Measurements from ENCODE around the gene RAB6A. TPM values are rescaled to one million over a fixed set of nuclear protein-coding genes. Genes with fewer than 3 reads are reported as not detected.

Gene RAB6A
- total and polyA plus RNA-seq, 2 of the 8 experiments (the other 6 are each of a cell fraction or from before 2014, with no cell fraction given), result 24.4 to 88.6 TPM

- Histone ChIP-seq H2BK120ac (replicated peaks; ENCODE audit: low read depth, low read length) (no peak overlapping the region), H3K18ac (ENCODE audit: extremely low read depth, low read length) (peak overlapping the region; percentile 74; the same call in 1 of the 2 replicates), H3K23me2 (ENCODE audit: low read depth, low read length) (peaks cover 3% of the 10 kb centered on the region), H3K4ac (replicated peaks; ENCODE audit: insufficient read length, low read depth, low read length) (no peak overlapping the region), H4K20me1 (replicated peaks in 1 of 2; ENCODE audit: control insufficient read depth in 1 of 2, insufficient read depth in 2 of 2, low read length in 2 of 2) (peaks cover 0 to 3% of the 10 kb centered on the region in 2 experiments), H3K27ac (ENCODE audit: low read depth, low read length) (no peak overlapping the region), H3K4me1 (replicated peaks in 1 of 4; ENCODE audit: control insufficient read depth in 3 of 4, insufficient read depth in 4 of 4, low read length in 3 of 4) (peaks cover 0 to 4% (median 0%) of the 10 kb centered on the region in 4 experiments; a peak in 1 of 7 replicates), H3K27me3 (replicated peaks in 1 of 4; ENCODE audit: control insufficient read depth in 3 of 4, extremely low read depth in 1 of 4, insufficient read depth in 3 of 4, low read length in 3 of 4) (no peaks in the 10 kb centered on the region), H3K9me3 (ENCODE audit: insufficient read depth in 2 of 2, low read depth in 1 of 2, low read length in 1 of 2) (no peaks in the 10 kb centered on the region), H2BK5ac (ENCODE audit: low read depth, low read length) (no peak overlapping the region), H2AK5ac (ENCODE audit: low read depth, low read length) (no peak overlapping the region), H4K8ac (ENCODE audit: extremely low read depth, insufficient read depth, low read length) (no peak overlapping the region), H3K4me2 (ENCODE audit: insufficient read depth in 1 of 2, low read depth in 2 of 2, low read length in 2 of 2) (peak overlapping the region; percentile 61 to 82), H3K14ac (ENCODE audit: insufficient read length) (no peak overlapping the region), H4K5ac (ENCODE audit: insufficient read length, low read depth, low read length) (no peak overlapping the region), H3K23ac (ENCODE audit: insufficient read length) (no peak overlapping the region), H3K56ac (replicated peaks; ENCODE audit: insufficient read length, low read depth, low read length) (no peak overlapping the region), H3K79me2 (ENCODE audit: control insufficient read depth in 1 of 2, insufficient read depth in 2 of 2, low read length in 2 of 2) (peaks cover 10 to 54% of the 10 kb centered on the region in 2 experiments), H2AFZ (ENCODE audit: low read length) (no peak overlapping the region), H4K91ac (replicated peaks; ENCODE audit: insufficient read length, low read length) (no peak overlapping the region), H2BK12ac (ENCODE audit: low read depth, low read length) (no peak overlapping the region), H3K79me1 (ENCODE audit: low read depth, low read length) (0 out of 2 replicates have a peak, but pooled peaks cover 5% of the 10 kb centered on the region), H3K4me3 (ENCODE audit: extremely low read depth in 1 of 4, insufficient read depth in 2 of 4, low read depth in 3 of 4, low read length in 4 of 4) (peak overlapping the region; percentile 92 to 95 (median 94)), H2BK20ac (ENCODE audit: low read length) (no peak overlapping the region), H3K36me3 (ENCODE audit: control insufficient read depth in 2 of 4, insufficient read depth in 4 of 4, low read length in 3 of 4) (no peaks in the 10 kb centered on the region), H3K9ac (replicated peaks in 1 of 4; ENCODE audit: extremely low read depth in 1 of 4, low read depth in 3 of 4, low read length in 3 of 4) (peak overlapping the region; percentile 73 to 86 (median 79); a peak in 6 of 7 replicates), H2BK15ac (ENCODE audit: low read length) (no peak overlapping the region)
- DNase-seq (ENCODE audit: low read depth in 1 of 2, low spot score in 2 of 2), result no peak
- ChIA-PET CTCF (ENCODE audit: partially characterized antibody) (interaction anchor here (1.2 to 3.6 kb wide), 5 partner anchors 12 to 98 kb away, joined by 3 to 25 read pairs (median 4); no protein-coding TSS in a partner anchor), POLR2A (ENCODE audit: partially characterized antibody) (interaction anchor here (0.6 to 10.7 kb wide), 8 partner anchors 10 to 144 kb away, joined by 3 to 126 read pairs (median 6); partner anchors contain the start of gene MRPL48)
- no peak for FAIRE-seq
- WGBS, 2 experiments (ENCODE audit: extremely low coverage in 1 of 2, insufficient coverage in 1 of 2, insufficient read length in 1 of 2, insufficient replicate concordance in 2 of 2, low coverage in 1 of 2, low lambda C conversion rate in 2 of 2, missing lambda C conversion rate in 1 of 2), result 2% methylated on average over 8 of the region's 8 CpGs; no CpG with 5 or more reads in 1 of the 2 experiments
- TF ChIP-seq PHF8 (conservative IDR thresholded peaks at IDR 0.05; ENCODE audit: low read depth, low read length) (no peak), BRCA1 (IDR thresholded peaks at IDR 0.05; ENCODE audit: low read depth, low read length) (no peak), RXRA (IDR thresholded peaks at IDR 0.05; ENCODE audit: insufficient read depth, low read depth, low read length) (no peak), TBP (IDR thresholded peaks at IDR 0.05; ENCODE audit: low read depth, low read length) (no peak), CTCF (IDR thresholded peaks at IDR 0.05; ENCODE audit: control extremely low read depth in 1 of 3, insufficient read depth in 1 of 3, low read depth in 1 of 3, low read length in 3 of 3) (no peak), FOSL1 (IDR thresholded peaks at IDR 0.05; ENCODE audit: insufficient read depth, low read depth, low read length) (no peak), SP1 (IDR thresholded peaks at IDR 0.05; ENCODE audit: low read depth, low read length) (no peak), MAFK (IDR thresholded peaks at IDR 0.05; ENCODE audit: low read depth, low read length) (no peak), POLR2A (IDR thresholded peaks at IDR 0.05; ENCODE audit: control extremely low read depth in 1 of 2, low read depth in 2 of 2, low read length in 2 of 2) (no peak)
These were observed 1.2 kb downstream of the RAB6A start for GRCh38 chr11:73759610-73760134.

Measured in H1 (cell line).